CD4-positive, alpha-beta T cell (primary cell): ENCODE measurements around the gene CSTB. TPM values are rescaled to one million over a fixed set of nuclear protein-coding genes. Genes with fewer than 3 reads are reported as not detected.

Experiments
- ATAC-seq: fragments of 200-7000 bp; cut with Tn5 transposase; one replicate; pipeline ENCODE4 v1.10.0; 2022; ENCODE audit warnings: mild to moderate bottlenecking; ENCODE audit not compliant: poor library complexity
- CTCF ChIA-PET: fragments of 350-600 bp; sonication (Branson Sonifier 250); formaldehyde crosslinking; loops from one replicate; lab custom pipeline; 2021; ENCODE audit warnings: antibody characterized with exemption, inconsistent platforms; lab: Charles Lee
- POLR2A ChIA-PET: fragments of 350-600 bp; sonication (Branson Sonifier 250); formaldehyde crosslinking; loops from one replicate; lab custom pipeline; 2021; ENCODE audit warnings: antibody characterized with exemption, inconsistent platforms; lab: Charles Lee
- DNase-seq, 14 experiments: peaks; one replicate each; pipeline ENCODE4 v3.0.0-alpha.2; 2013 to 2020; ENCODE audit warnings: mixed read lengths in 2 of 14
- H3K27ac ChIP-seq, 2 donors: one replicate each; pipeline versions ENCODE4 v1.5.1 to v1.7.0; 2013; ENCODE audit warnings: low read length in 2 of 2, low read depth in 1 of 2, mild to moderate bottlenecking in 1 of 2
- H3K27me3 ChIP-seq, 2 experiments: 1 replicate in 1 of 2; 2 replicates in 1 of 2; pipeline versions ENCODE4 v1.6.1 to v1.7.0; 2013; ENCODE audit warnings: low read length in 2 of 2, control low read depth in 1 of 2, mild to moderate bottlenecking in 1 of 2, moderate library complexity in 1 of 2; ENCODE audit not compliant: insufficient read depth in 2 of 2, control insufficient read depth in 1 of 2
- H3K36me3 ChIP-seq: one replicate; pipeline ENCODE4 v1.6.1; 2013; ENCODE audit warnings: low read length, control low read depth; ENCODE audit not compliant: insufficient read depth
- H3K4me1 ChIP-seq: one replicate; pipeline ENCODE4 v1.6.1; 2013; ENCODE audit warnings: low read length, control low read depth; ENCODE audit not compliant: insufficient read depth
- H3K4me3 ChIP-seq: one replicate; pipeline ENCODE4 v1.5.1; 2013; ENCODE audit warnings: mild to moderate bottlenecking, low read length, moderate library complexity
- H3K9me3 ChIP-seq, 2 experiments: 1 replicate in 1 of 2; 2 replicates in 1 of 2; pipeline versions ENCODE4 v1.6.1 to v1.7.0; 2013; ENCODE audit warnings: low read length in 2 of 2, mild to moderate bottlenecking in 2 of 2, control low read depth in 1 of 2, moderate library complexity in 1 of 2; ENCODE audit not compliant: control insufficient read depth in 1 of 2, insufficient read depth in 1 of 2
- H3K27ac Mint-ChIP-seq: one replicate; pipeline ENCODE4 v1.8.0; 2020; ENCODE audit warnings: mixed read lengths
- H3K27me3 Mint-ChIP-seq: one replicate; pipeline ENCODE4 v1.8.0; 2021; ENCODE audit warnings: mixed read lengths
- H3K36me3 Mint-ChIP-seq: one replicate; pipeline ENCODE4 v1.8.0; 2021; ENCODE audit warnings: low read depth, mixed read lengths
- H3K4me1 Mint-ChIP-seq: one replicate; pipeline ENCODE4 v1.8.0; 2021; ENCODE audit warnings: low read depth, mixed read lengths
- H3K4me3 Mint-ChIP-seq: one replicate; pipeline ENCODE4 v1.8.0; 2020; ENCODE audit warnings: mild to moderate bottlenecking, mixed read lengths
- H3K9me3 Mint-ChIP-seq: one replicate; pipeline ENCODE4 v1.8.0; 2020; ENCODE audit warnings: mixed read lengths
- intact Hi-C, 2 experiments: fragments of 100-400 bp; cut with DNase I in 1 of 2; cut with micrococcal nuclease in 1 of 2; formaldehyde crosslinking; loops; one replicate each; pipeline versions ENCODE4 v1.15.1 to v1.9.0; 2023 to 2025; cut with DNase I, micrococcal nuclease
- total RNA-seq, 174 experiments: library from RNA in 2 of 174; stranded (reverse) in 2 of 174; gene quantifications; one replicate each; pipeline ENCODE4 v1.2.3 and lab custom pipeline; 2021 to 2026
- TF ChIP-seq, protein P1 (sequence below): fragments of 200-600 bp; IDR thresholded peaks from one replicate; pipeline ENCODE4 v1.8.0; 2022; ENCODE audit warnings: antibody characterized with exemption, mild to moderate bottlenecking

CSTB gene
- total RNA-seq, 2 experiments from 2014 or later: 13.4 to 14.5 TPM

- Histone ChIP-seq H3K27ac (no peak overlapping the region), H3K4me3 (no peak overlapping the region), H3K36me3 (peaks cover 62% of the 10 kb centered on the region), H3K27me3 (no peaks in the 10 kb centered on the region), H3K4me1 (no peaks in the 10 kb centered on the region), H3K9me3 (no peaks in the 10 kb centered on the region)
- Mint-ChIP-seq H3K27ac (no peak overlapping the region), H3K36me3 (peaks cover 39% of the 10 kb centered on the region), H3K4me1 (no peaks in the 10 kb centered on the region), H3K4me3 (no peak overlapping the region), H3K9me3 (no peaks in the 10 kb centered on the region), H3K27me3 (no peaks in the 10 kb centered on the region)
- TF ChIP-seq, protein P1, sequence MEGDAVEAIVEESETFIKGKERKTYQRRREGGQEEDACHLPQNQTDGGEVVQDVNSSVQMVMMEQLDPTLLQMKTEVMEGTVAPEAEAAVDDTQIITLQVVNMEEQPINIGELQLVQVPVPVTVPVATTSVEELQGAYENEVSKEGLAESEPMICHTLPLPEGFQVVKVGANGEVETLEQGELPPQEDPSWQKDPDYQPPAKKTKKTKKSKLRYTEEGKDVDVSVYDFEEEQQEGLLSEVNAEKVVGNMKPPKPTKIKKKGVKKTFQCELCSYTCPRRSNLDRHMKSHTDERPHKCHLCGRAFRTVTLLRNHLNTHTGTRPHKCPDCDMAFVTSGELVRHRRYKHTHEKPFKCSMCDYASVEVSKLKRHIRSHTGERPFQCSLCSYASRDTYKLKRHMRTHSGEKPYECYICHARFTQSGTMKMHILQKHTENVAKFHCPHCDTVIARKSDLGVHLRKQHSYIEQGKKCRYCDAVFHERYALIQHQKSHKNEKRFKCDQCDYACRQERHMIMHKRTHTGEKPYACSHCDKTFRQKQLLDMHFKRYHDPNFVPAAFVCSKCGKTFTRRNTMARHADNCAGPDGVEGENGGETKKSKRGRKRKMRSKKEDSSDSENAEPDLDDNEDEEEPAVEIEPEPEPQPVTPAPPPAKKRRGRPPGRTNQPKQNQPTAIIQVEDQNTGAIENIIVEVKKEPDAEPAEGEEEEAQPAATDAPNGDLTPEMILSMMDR: no peak
- DNase-seq (no peak), ATAC-seq (no peak)
- ChIA-PET CTCF (no interaction called here), POLR2A (no interaction called here)
- intact Hi-C loops: no loop called here
These were observed 20.9 kb downstream of the CSTB start for GRCh38 chr21:43754948-43755781.

- DNase-seq (no peak), ATAC-seq (no peak)
- H3K27ac ChIP-seq: no peak overlapping the region
- Mint-ChIP-seq H3K4me1 (no peaks in the 10 kb centered on the region), H3K36me3 (peaks cover 43% of the 10 kb centered on the region), H3K27ac (no peak overlapping the region), H3K9me3 (no peaks in the 10 kb centered on the region), H3K4me3 (no peak overlapping the region), H3K27me3 (no peaks in the 10 kb centered on the region)
- ChIA-PET POLR2A (no interaction called here), CTCF (no interaction called here)
- H3K4me1 ChIP-seq: no peaks in the 10 kb centered on the region
- H3K9me3 ChIP-seq: no peaks in the 10 kb centered on the region
- intact Hi-C loops: no loop called here
- H3K27me3 ChIP-seq: no peaks in the 10 kb centered on the region
- peaks cover 67% of the 10 kb centered on the region for H3K36me3 ChIP-seq
- TF ChIP-seq, protein P1: no peak
- H3K4me3 ChIP-seq: no peak overlapping the region
These were observed 22.7 kb downstream of the CSTB start for GRCh38 chr21:43753439-43753799.

DNA sequence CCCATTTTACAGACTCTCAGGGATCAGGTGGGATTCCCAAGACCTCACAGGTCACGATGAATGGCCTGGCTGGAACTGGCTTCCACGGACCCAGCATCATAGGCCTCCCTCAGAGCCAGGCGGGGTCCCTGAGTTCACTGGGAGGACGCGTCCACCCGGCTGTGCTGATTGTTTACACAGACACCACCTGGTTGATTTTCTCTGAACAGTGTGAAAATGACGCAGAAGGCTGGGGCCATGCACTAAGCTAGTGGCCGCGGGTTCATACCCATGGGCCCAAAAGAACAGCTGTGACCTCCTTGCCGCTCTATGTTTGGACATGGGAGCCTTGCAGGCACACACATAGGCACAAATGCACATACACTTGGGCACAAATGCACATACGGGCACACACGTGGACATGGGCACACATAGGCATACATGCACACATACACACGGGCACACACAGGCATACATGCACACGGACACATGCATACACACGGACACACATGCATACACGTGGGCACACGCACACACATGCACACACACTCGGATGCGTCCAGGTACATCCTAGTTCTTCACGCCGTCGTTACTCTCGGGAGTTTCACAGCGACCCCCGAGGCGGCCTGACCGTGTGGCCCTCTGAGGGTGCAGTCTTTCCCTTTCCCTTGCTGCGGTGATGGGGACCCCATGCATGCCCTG, 23.2 kb downstream of the CSTB start:
- no peaks in the 10 kb centered on the region for H3K4me1 ChIP-seq
- no peak overlapping the region for H3K4me3 Mint-ChIP-seq
- no peaks in the 10 kb centered on the region for H3K27me3 Mint-ChIP-seq
- H3K4me3 ChIP-seq: no peak overlapping the region
- no peaks in the 10 kb centered on the region for H3K9me3 Mint-ChIP-seq
- H3K36me3 ChIP-seq: peaks cover 70% of the 10 kb centered on the region
- H3K9me3 ChIP-seq: no peaks in the 10 kb centered on the region
- TF ChIP-seq, protein P1: no peak
- ChIA-PET CTCF (no interaction called here), POLR2A (no interaction called here)
- DNase-seq (no peak), ATAC-seq (no peak)
- no peak overlapping the region for H3K27ac Mint-ChIP-seq
- H3K27me3 ChIP-seq: no peaks in the 10 kb centered on the region
- intact Hi-C loops: no loop called here
- H3K36me3 Mint-ChIP-seq: peaks cover 45% of the 10 kb centered on the region
- H3K4me1 Mint-ChIP-seq: no peaks in the 10 kb centered on the region
- no peak overlapping the region for H3K27ac ChIP-seq
